ENCODE results near the gene ABRACL. TPM values are rescaled to one million over a fixed set of nuclear protein-coding genes. Genes with fewer than 3 reads are reported as not detected.
A peak's percentile ranks its signal among the peaks of the same experiment; 100 is the strongest.

Gene ABRACL
- total and polyA plus RNA-seq, 2 of the 4 experiments (the other 2 are of a cell fraction) = 16.0 to 27.9 TPM

- Histone ChIP-seq H3K23ac (ENCODE audit: low read depth, low read length) (peak overlapping the region; percentile 25; the same call in 1 of the 2 replicates), H2BK15ac (ENCODE audit: low read depth, low read length) (no peak overlapping the region), H4K8ac (ENCODE audit: low read depth in 2 of 2, low read length in 2 of 2) (peak overlapping the region; percentile 14 to 42; a peak in 3 of 4 replicates), H3K27ac (ENCODE audit: insufficient read depth, low read length) (peak overlapping the region; percentile 39), H2BK120ac (ENCODE audit: low read depth, low read length) (no peak overlapping the region), H3K4ac (ENCODE audit: low read depth, low read length) (0 out of 2 replicates have a peak overlapping the region, but pooled peaks have one; percentile 15), H3K9me1 (ENCODE audit: insufficient read depth, low read length) (peaks cover 4% of the 10 kb centered on the region; the same call in 1 of the 2 replicates), H4K5ac (ENCODE audit: low read depth, low read length) (no peak overlapping the region), H3K9ac (ENCODE audit: low read depth, low read length) (peak overlapping the region; percentile 76), H3K4me3 (ENCODE audit: insufficient read depth, low read depth, low read length) (peak overlapping the region; percentile 78), H3K79me1 (ENCODE audit: low read depth in 1 of 2, low read length in 2 of 2) (peaks cover 22 to 30% of the 10 kb centered on the region in 2 experiments), H2BK5ac (ENCODE audit: low read depth, low read length, poor library complexity, severe bottlenecking) (no peak overlapping the region), H3K36me3 (ENCODE audit: control insufficient read depth, insufficient read depth, low read length) (no peaks in the 10 kb centered on the region), H4K20me1 (ENCODE audit: insufficient read depth, low read length) (peaks cover 9% of the 10 kb centered on the region; the same call in 1 of the 2 replicates), H2AFZ (replicated peaks; ENCODE audit: low read length, poor library complexity) (peak overlapping the region; percentile 97), H3K9me3 (ENCODE audit: control insufficient read depth, insufficient read depth, low read length) (no peaks in the 10 kb centered on the region), H2AK9ac (replicated peaks; ENCODE audit: low read depth, low read length, poor library complexity) (peak overlapping the region; percentile 25), H2BK20ac (ENCODE audit: low read depth, low read length) (no peak overlapping the region), H3K27me3 (ENCODE audit: control insufficient read depth, insufficient read depth, low read length) (no peaks in the 10 kb centered on the region; the same call in 1 of the 2 replicates), H2AK5ac (ENCODE audit: low read depth, low read length) (no peak overlapping the region), H4K91ac (ENCODE audit: insufficient read depth, low read depth, low read length) (no peak overlapping the region), H3K56ac (ENCODE audit: extremely low read depth, insufficient read depth, low read length) (0 out of 2 replicates have a peak overlapping the region, but pooled peaks have one; percentile 21), H3K4me1 (ENCODE audit: control insufficient read depth, insufficient read depth, low read length) (peaks cover 2% of the 10 kb centered on the region; the same call in 1 of the 2 replicates), H3K14ac (replicated peaks; ENCODE audit: low read depth, low read length) (0 out of 2 replicates have a peak overlapping the region, but pooled peaks have one; percentile 6), H3K18ac (ENCODE audit: low read depth, low read length) (no peak overlapping the region), H3K4me2 (ENCODE audit: low read depth, low read length) (peak overlapping the region; percentile 98)
- in situ Hi-C loops (cut with MboI; ENCODE audit: low sequenced_read_pairs) (loop anchor here (5.0 to 10.0 kb wide), 2 partner anchors 170 to 872 kb away; no protein-coding TSS in a partner anchor), dilution Hi-C loops (cut with HindIII; ENCODE audit: low sequenced_read_pairs, unreplicated experiment) (no loop called here), intact Hi-C loops (cut with micrococcal nuclease) (loop anchor here (5.0 kb wide), 2 partner anchors 400 to 870 kb away; no protein-coding TSS in a partner anchor)
- ChIA-PET POLR2A (ENCODE audit: unreplicated experiment) (no interaction called here), CTCF (interaction anchor here (0.5 to 0.6 kb wide), 2 partner anchors 207 to 1259 kb away, joined by 3 to 6 read pairs; no protein-coding TSS in a partner anchor)
- no TSS peak for BruUV-seq (replicated peaks)
- DNase-seq (peak; percentile 4), ATAC-seq (ENCODE audit: low read depth) (0 out of 2 replicates have a peak, but pooled peaks have one; percentile 1)
- 1% methylated on average over 11 of the region's 35 CpGs; no CpG with 5 or more reads in 1 of the 2 experiments for WGBS, 2 experiments (ENCODE audit: extremely low coverage in 2 of 2, insufficient read length in 1 of 2)
- TF ChIP-seq BHLHE40 (IDR thresholded peaks at IDR 0.05; ENCODE audit: low read depth, low read length) (no peak), USF2 (IDR thresholded peaks at IDR 0.05; ENCODE audit: low read depth, low read length) (no peak), SMC3 (IDR thresholded peaks at IDR 0.05; ENCODE audit: low read depth, low read length) (no peak), CTCF (conservative IDR thresholded peaks at IDR 0.05; ENCODE audit: low read depth, low read length) (no peak), RCOR1 (IDR thresholded peaks at IDR 0.05; ENCODE audit: insufficient replicate concordance, low read length) (no peak), MXI1 (IDR thresholded peaks at IDR 0.05; ENCODE audit: borderline replicate concordance, low read depth, low read length) (no peak), CEBPB (IDR thresholded peaks at IDR 0.05; ENCODE audit: low read depth, low read length) (no peak), ELK1 (IDR thresholded peaks at IDR 0.05; ENCODE audit: borderline replicate concordance, low read depth, low read length) (no peak), MAFK (IDR thresholded peaks at IDR 0.05; ENCODE audit: low read depth, low read length) (no peak), RFX5 (IDR thresholded peaks at IDR 0.05; ENCODE audit: low read depth, low read length) (no peak), RAD21 (IDR thresholded peaks at IDR 0.05; ENCODE audit: low read length) (no peak), MAZ (IDR thresholded peaks at IDR 0.05; ENCODE audit: borderline replicate concordance, low read depth, low read length) (no peak), POLR2A (IDR thresholded peaks at IDR 0.05; ENCODE audit: low read depth, low read length) (no peak), CHD1 (IDR thresholded peaks at IDR 0.05; ENCODE audit: low read depth, low read length) (no peak)
These were observed 41.4 kb upstream of the ABRACL start for GRCh38 chr6:138987080-138987642.

Measured in IMR-90 (cell line).